Measurements from ENCODE around the gene SNAPC2.

DNA sequence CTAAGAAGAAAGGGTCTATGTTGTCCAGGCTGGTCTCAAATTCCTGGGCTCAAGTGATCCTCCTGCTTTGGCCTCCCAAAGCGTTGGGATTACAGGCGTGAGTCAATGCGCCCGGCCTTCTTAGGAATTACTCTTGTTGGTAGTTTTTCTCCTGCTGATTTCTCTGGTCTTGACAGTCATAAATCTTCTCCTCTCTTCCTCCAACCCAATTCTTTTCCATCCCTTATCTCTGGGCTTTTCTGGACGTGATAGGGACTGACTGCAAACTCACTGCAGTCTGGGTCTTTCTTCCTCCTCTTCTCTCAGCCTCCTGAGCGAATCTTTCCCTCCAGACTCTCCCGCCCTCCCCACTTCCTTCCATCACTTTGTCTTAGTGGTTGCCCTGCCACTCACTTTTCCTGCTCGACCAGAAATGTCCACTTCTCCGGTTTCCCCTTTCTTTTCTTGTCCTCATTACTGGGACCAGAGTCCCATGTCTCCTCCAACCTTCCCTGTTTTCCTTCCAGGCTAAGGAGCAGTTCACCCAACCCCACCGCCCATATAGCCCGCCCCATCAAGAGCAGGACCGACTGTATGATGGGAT lies 45.2 kb downstream of the SNAPC2 start:
- TF ChIP-seq, protein P1, sequence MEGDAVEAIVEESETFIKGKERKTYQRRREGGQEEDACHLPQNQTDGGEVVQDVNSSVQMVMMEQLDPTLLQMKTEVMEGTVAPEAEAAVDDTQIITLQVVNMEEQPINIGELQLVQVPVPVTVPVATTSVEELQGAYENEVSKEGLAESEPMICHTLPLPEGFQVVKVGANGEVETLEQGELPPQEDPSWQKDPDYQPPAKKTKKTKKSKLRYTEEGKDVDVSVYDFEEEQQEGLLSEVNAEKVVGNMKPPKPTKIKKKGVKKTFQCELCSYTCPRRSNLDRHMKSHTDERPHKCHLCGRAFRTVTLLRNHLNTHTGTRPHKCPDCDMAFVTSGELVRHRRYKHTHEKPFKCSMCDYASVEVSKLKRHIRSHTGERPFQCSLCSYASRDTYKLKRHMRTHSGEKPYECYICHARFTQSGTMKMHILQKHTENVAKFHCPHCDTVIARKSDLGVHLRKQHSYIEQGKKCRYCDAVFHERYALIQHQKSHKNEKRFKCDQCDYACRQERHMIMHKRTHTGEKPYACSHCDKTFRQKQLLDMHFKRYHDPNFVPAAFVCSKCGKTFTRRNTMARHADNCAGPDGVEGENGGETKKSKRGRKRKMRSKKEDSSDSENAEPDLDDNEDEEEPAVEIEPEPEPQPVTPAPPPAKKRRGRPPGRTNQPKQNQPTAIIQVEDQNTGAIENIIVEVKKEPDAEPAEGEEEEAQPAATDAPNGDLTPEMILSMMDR (IDR thresholded peaks at IDR 0.05): no peak
- no peak for TF ChIP-seq ZFX (IDR thresholded peaks at IDR 0.05; ENCODE audit: borderline replicate concordance)
